Transverse colon (tissue), 4 donors: ENCODE measurements around the gene CD52.

Source experiments
- CTCF ChIP-seq, 5 experiments: fragments of 200-600 bp in 3 of 5; fragments of 450-650 bp in 2 of 5; sonication (generic) in 3 of 5; IDR thresholded peaks; 1 replicate in 2 of 5; 2 replicates in 3 of 5; pipeline ENCODE4 v1.5.1; 2016 to 2017; ENCODE audit warnings: antibody characterized with exemption in 5 of 5, inconsistent platforms in 3 of 5, mild to moderate bottlenecking in 2 of 5, moderate library complexity in 1 of 5
- EP300 ChIP-seq: sonication (generic); formaldehyde crosslinking; IDR thresholded peaks from one replicate; pipeline ENCODE4 v1.6.1; 2017; ENCODE audit warnings: antibody characterized with exemption, low read depth
- POLR2A ChIP-seq: fragments of 450-650 bp; IDR thresholded peaks from one replicate; pipeline ENCODE4 v1.6.1; 2016; ENCODE audit warnings: antibody characterized with exemption, mild to moderate bottlenecking, moderate library complexity
- POLR2AphosphoS5 ChIP-seq, 3 donors: sonication (generic); formaldehyde crosslinking; IDR thresholded peaks; one replicate each; pipeline ENCODE4 v1.6.1; 2016; ENCODE audit warnings: antibody characterized with exemption in 3 of 3

DNA sequence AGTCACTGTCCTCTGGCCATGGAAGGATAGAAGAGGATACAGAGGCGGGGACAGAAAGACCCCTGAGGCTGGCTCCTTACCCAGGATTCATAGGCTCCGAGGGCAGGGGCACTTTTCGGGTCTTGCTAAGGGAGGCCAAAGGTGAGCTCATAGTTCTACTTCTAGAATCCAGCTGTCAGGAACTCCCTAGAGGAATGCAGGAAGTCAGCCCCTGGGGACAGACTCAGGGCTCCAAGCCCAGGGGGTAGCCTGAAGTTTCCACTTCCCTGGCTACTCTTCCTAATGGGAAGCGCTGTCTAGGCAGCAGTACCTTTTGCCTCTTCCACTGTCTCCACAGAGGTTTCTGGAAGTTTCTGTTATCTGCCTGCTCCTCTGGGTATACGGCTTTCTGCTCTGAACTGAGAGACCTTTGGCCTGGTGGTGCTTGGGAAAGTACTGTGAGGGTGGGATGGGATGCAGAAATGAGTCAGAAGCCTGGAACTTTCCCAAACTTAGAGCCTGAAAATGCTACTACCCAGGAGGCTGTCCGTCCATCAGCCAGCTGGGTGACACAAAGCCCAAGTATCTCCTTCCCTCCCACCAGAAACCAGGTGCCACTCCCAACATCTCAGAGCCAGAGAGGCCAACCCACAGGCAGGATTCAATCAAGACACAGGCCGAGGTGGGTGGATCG, 14.9 kb upstream of the CD52 start:
- no peak for TF ChIP-seq CTCF (IDR thresholded peaks at IDR 0.05)
- no peak for TF ChIP-seq EP300
- no peak for TF ChIP-seq POLR2AphosphoS5 (IDR thresholded peaks at IDR 0.05)
- TF ChIP-seq POLR2A = no peak
